ENCODE measurements around the gene TBC1D13. TPM values are rescaled to one million over a fixed set of nuclear protein-coding genes. Genes with fewer than 3 reads are reported as not detected.
"Not testable (repeated sequence)": the region's sequence is repeated elsewhere in the genome, so short reads cannot be mapped to it uniquely, and the experiment has no call there.

Gene TBC1D13, protein sequence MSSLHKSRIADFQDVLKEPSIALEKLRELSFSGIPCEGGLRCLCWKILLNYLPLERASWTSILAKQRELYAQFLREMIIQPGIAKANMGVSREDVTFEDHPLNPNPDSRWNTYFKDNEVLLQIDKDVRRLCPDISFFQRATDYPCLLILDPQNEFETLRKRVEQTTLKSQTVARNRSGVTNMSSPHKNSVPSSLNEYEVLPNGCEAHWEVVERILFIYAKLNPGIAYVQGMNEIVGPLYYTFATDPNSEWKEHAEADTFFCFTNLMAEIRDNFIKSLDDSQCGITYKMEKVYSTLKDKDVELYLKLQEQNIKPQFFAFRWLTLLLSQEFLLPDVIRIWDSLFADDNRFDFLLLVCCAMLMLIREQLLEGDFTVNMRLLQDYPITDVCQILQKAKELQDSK
- 23.0 and 24.0 TPM in 2 replicates for total RNA-seq

DNA sequence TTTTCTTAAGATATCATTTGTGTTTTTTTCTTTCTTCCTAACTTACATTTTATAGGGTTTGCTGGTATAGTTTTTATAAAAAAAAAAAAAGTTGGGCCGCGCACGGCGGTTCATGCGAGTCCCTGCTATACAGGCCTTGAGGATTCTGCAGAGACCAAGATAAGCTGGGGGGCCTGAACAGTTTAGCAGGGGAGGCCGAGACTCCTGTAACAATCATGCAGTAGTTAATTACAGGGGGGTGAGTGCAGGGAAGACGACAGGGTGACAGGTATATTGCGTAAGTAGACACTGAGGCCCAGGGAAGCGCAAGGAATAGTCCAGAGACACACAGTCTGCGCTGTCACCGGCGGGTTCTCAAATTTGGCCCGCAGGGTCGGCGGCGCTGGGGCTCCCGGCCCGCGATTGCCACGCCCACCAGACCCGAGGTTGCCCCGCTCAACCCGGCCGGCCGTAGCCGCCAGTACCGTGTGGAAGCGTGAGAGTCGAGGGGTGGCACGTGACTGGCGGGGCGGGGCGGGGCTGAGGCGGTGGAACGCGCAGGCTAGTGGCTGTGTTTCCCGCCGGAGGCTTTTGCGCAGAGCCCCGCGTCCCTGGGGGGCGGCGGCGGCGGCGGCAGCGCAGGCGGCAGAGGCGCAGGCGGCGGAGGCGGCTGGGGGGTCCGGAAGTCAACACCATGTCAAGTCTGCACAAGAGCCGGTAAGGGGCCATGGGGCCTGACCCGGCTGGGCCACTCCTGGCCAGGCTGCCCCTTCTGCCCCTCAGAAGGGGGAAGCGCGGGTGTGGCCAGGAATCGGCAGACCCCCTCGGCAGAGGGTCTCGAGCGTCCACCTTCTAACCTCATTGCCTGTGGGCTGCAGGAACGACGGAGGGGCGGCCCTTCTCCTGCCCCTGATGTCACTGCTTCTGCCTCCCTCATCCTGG, at the start of gene TBC1D13:
Gene TBC1D13, plus strand, starts transcription at position 573 of the 921 bp plus-strand sequence. Its CDS starts 101 bp downstream, at position 674.
- intact Hi-C loops (cut with micrococcal nuclease), result loop anchor here (1.0 to 5.0 kb wide), 11 partner anchors 16 to 447 kb away; partner anchors contain the start of genes DOLK, ENDOG, KYAT1 and MIGA2

DNA sequence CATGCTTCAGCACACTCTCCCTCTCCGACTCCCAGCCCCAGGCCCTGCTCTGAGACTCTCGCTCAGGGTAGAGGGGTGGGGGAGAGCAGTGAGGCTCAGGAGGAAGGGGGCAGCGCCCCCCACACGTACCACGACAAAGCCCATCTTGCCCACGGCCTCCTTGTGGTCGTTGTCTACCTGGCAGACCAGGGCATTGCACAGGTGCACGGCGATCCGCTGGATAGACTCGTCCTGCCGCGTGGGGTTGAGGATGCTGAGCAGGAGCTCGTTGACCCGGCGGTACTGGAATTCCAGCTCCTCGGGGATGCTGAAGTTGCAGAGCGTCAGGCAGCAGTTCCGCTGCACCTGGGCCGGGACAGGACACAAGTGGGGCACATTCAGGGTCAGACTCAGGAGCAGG, 44.7 kb upstream of the TBC1D13 start:
- intact Hi-C loops (cut with micrococcal nuclease), result no loop called here

DNA sequence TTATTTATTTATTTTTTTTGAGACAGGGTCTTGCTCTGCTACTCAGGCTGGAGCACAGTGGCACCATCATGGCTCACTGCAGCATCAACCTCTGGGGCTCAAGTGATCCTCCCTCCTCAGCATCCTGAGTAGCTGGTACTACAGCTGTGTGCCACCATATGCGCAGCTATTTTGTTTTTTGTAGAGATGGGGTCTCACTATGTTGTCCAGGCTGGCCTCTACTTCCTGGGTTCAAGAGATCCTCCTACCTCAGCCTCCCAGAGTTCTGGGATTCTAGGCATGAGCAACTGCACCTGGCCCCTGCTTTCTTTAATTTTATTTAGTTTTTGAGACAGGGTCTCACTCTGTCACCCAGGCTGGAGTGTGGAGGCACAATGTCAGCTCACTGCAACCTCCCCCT, 43.6 kb upstream of the TBC1D13 start:
- intact Hi-C loops (cut with micrococcal nuclease), result no loop called here

DNA sequence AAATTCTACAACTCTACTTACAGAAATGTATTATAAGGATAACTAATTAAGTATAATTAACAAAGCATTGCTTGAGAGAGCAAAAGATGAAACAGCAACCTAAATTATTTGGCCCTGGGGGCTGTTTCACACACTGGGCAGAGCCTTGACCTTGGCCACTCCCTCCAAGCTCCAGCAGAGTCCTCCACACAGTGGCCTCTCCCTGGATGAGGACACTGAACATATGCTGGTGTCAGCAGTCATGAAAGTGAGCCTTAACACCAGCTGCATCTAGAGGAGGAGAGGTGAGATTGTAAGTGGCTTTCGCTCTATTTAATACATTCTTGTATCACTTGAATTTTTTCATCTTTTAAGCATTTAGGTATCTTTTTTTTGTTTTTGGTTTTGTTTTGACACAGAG, 39.8 kb upstream of the TBC1D13 start:
- intact Hi-C loops (cut with micrococcal nuclease), result no loop called here

DNA sequence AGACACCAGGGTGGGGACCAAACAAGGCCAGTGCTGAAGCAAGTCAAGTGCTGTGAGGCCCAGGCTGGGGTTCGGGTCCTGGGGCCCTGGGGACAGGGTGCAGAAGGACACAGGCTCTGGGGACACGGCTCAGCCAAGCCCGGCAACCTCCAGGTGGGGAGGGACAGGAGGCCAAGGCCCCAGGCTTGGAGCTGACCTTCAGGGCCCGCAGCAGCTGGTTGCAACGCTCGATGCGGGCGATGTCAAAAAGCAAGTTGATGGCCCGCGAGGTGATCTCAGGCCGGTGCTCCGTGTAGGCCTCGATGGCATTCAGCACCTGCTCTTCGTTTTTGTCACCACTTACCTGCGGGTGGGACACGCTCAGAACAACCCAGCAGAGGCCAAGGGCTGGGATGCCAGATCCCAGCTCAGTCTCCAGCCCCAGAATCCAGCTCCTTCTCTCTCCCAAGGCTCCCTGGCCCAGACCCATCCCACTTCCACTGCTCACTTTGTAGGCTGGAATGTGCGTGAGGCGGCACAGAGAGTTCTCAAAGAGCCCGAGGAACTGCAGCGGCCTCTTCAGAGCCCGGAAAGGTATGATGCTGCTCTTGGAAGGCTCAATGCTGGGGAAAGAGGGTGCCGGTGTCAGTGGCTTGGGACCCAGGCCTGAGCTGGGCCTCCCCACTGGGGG, 36.0 kb upstream of the TBC1D13 start:
- intact Hi-C loops (cut with micrococcal nuclease), result no loop called here

DNA sequence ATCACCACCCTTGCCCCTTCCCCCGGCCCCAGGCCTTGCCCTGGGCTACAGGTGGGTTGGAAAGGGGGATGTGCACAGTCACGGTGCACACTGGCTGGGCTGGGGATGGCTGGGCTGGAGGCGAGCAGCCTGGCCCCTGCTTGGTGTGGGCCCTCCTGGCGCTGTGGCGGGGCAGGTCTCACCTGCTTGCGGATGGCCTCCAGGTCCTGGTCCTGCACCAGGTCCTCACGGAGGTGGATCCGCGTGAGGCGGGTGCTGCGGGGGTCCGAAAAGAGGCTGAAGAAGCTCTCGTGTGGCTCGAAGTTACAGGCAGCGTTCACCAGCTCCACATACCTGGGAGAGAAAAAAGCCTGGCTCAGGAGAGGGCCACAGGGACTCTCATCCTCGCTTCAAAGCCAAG, 33.4 kb upstream of the TBC1D13 start:
- intact Hi-C loops (cut with micrococcal nuclease), result no loop called here

DNA sequence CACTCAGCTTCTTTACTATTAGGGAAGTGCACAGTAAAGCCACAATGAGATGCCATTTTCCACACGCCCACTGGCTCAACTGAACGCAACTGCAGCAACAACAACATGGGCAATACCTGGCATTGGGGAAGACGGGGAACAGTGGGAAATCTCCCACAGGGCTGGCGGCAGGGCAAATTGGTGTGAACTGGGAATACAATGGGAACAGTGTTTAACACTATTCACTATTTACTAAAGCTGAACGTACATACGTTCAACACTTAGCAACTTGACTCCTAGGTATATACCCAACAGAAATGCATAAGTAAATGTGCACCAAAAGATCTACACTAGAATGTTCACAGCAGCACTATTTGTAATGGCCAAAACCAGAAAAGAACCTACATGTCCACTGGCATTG, 29.5 kb upstream of the TBC1D13 start:
- intact Hi-C loops (cut with micrococcal nuclease), result no loop called here

DNA sequence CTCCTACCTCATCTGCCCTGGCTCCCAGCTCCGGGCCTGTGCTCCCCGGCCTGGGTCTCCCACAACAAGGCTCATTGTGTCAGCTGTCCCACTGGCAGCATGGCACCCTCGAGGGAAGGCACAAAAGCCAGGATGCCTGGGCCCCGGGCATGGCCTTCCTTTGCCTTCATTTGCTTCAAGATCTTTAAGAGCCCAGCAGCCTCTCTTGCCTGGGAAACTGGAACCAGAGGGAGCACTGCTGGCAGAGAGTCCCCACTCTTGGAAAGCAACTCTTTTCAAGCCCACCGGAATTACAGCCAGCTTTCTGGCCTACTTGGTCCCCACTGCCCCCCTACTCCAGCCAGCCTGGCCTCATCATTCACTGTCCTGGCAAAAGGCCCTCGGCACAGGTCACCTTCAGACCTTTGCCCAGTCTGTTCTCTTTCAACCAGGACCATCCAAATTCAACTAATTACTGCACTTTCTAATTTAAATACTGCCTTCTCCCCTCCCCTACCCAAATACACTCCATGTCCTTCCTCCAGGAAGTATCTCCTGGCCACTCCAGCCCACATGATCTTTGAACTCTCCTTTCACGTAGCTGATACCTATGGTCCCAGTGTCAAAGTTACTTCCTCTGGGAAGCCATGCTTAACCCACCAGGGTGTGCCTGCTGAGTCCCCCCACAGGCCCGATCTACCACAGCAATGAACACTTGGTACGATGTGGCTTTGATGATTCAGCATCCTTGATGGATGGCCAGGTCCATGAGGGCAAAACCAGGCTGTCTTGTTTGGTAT, 24.2 kb upstream of the TBC1D13 start:
- intact Hi-C loops (cut with micrococcal nuclease), result no loop called here

DNA sequence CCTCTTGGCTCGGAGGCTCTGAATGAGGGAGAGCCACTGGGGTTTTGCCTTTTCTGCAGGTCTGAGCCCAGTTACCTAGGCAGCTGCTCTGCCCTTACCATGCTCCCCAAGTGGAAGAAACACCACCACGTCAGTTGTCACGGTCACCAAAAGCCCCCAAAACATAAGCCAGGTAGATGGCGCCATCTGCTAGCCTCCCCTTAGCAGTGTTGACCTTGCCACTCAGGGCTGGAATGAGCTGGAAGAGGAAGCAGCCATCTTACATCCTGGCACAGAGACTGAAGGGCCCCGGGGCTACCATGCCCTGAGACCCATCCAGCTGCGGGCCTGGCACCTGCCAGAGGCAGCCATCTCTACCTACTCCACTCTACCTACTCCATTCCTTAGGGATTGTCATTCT, 22.7 kb upstream of the TBC1D13 start:
- intact Hi-C loops (cut with micrococcal nuclease), result no loop called here

DNA sequence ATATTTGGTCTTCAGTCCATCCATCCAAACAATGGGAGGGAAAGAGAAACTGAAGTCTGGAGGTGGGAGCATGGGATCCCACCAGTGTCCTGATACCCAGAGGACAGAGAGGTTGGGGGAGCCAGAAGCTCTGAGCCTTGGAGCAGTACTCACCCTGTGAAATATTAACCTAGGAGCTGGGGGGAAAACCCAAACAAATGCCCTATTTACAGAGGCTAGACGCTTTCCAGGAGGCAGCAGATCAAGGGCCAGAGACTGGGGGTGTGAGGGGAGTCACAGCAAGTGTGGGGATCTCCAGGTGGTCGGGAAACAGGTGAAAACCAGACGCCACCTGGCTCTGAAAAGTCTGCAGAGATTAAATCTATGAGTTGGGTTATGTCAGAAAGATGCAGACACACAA, 21.6 kb upstream of the TBC1D13 start:
- intact Hi-C loops (cut with micrococcal nuclease), result no loop called here

DNA sequence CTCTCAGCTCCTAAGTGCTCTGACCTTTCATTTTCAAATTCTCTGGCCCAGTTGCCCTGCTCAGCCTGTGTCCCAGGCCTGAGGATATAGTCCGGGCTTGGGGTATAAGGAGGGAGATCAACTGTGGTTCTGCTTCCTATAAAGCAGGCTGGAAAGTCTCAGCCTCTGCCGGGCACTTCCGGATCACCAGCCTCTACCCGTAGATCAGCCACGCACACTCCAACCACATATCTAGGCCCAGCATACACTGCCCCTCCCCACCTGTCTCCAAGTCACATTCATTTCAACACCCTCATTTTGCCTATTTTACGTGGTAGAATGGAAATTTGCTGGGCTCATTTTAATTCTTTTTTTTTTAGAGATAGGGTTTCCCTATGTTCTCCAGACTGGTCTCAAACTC, 18.4 kb upstream of the TBC1D13 start:
- intact Hi-C loops (cut with micrococcal nuclease), result no loop called here

DNA sequence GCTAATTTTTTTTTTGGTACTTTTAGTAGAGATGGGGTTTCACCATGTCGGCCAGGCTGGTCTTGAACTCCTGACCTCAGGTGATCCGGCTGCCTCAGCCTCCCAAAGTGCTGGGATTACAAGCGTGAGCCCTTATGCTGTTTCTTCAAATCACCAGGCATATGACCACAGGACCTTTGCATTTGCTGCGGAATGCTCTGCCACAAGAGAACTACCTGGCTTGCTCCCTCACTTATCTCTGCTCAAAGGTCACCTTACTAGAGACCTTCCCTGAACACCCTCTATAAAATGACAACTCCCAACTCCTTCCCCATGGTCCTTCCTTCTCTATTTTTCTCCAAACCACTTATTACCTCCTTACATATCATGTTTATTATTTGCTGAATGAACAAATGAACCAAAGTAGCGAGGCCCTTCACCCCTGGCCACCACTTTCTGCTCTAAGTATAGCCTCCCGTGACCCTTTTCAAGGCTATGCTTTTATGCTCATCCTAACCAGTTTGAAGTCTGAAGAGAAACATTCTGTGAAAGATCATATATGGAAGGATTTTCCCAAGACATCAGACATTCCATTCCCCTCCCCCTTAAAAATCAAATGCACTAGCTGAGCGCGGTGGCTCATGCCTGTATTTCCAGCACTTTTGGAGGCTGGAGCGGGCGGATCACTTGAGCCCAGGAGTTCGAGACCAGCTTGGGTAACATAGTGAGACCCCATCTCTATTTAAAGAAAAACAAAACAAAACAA, 16.6 kb upstream of the TBC1D13 start:
- intact Hi-C loops (cut with micrococcal nuclease), result loop anchor here (1.0 to 5.0 kb wide), 14 partner anchors 17 to 872 kb away; partner anchors contain the start of genes ASB6, DOLK, DYNC2I2 and ENDOG

DNA sequence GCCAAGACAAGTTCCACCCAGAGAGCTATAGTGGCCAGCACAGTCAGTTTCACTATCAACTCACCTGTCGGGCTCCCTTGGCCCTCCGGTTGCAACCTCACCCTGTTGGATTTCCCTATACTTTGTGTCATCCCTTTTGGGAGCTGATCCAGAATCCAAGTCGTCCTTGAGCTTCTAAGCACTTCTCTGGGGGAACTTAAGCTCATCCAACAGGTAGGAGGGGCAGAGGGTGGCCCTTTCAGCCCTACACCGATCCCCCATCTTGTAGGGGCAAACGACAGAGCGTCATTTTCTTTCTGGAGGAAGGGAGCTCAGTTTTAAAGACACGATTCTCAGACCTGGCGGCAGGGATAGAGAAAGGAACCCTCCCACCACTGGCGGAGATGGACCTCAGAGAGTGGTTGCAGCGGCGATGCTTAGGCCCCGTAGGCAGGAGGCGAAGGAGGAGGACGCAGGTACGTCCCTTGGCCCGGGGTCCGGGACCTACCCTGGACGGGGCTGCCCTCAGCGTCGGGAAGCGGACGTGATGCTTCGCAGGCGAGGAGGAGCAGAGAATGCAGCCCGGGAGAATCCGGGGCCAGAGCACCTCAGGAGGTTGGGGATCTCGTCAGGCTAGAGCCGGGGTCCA, 15.8 kb upstream of the TBC1D13 start:
- intact Hi-C loops (cut with micrococcal nuclease), result loop anchor here (1.0 to 5.0 kb wide), 14 partner anchors 16 to 871 kb away; partner anchors contain the start of genes ASB6, DOLK, DYNC2I2 and ENDOG

DNA sequence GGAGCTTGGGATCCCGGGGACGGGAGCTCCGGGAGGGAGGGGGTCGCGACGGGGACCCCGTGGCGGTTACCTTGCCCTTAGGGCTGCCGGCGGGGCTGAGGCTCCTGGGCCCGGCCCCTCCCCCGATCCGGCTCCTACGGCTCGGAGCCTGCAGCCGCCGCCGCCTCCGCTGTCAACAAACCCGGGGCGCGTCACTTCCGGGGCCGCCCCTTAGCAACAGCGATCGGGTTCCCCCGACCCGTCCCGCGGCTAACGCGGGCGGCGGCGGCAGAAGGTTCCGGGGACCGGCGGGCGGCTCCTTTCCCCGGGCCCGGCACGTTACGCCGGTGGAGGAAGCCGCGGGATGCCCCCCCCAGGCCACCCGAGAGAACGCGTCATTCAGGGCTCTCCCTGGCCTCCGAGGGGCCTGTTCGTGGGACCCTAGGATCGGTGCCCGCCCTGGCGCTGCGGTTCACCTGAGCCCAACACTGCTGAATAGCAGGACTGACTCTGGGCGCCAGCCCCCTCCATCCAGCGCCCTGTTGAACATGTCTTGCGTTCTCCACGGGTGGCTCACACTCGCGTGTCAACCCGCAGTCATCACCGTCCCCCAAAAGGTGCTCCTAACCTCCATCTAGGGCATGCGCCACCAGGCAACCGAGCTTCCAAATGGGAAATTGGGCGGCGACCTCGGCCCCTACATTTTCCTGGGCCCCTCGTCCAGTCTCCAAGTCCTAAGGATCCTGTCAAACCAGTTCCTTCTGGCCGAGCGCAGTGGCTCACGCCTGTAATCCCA, 15.1 kb upstream of the TBC1D13 start, which contains the start of gene ZER1:
Gene ZER1, minus strand, starts transcription at position 183 of the 775 bp plus-strand sequence. CDS start 16,362 bp downstream, outside the sequence.
- intact Hi-C loops (cut with micrococcal nuclease), result loop anchor here (1.0 to 5.0 kb wide), 16 partner anchors 15 to 870 kb away; partner anchors contain the start of genes ASB6, COQ4, DOLK and DYNC2I2

DNA sequence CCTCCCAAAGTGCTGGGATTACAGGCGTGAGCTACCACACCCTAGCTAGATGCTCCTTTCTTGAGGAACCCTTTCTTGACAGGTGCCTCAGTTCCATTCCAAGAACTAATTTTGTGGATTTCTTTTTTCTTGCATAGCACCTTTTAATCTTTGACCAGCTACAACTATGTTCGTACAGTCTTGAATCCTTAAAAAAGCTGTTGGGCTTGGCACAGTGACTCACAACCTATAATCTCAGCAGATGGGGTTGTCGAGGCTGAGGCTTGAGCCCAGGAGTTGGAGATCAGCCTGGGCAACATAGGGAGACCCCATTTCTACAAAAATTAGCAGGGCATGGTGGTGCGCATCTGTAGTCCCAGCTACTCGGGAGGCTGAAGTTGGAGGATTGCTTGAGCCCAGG, 14.0 kb upstream of the TBC1D13 start:
- intact Hi-C loops (cut with micrococcal nuclease), result loop anchor here (2.0 to 5.0 kb wide), 3 partner anchors 450 to 869 kb away; partner anchors contain the start of genes ASB6, COQ4, NAIF1 and SLC25A25

DNA sequence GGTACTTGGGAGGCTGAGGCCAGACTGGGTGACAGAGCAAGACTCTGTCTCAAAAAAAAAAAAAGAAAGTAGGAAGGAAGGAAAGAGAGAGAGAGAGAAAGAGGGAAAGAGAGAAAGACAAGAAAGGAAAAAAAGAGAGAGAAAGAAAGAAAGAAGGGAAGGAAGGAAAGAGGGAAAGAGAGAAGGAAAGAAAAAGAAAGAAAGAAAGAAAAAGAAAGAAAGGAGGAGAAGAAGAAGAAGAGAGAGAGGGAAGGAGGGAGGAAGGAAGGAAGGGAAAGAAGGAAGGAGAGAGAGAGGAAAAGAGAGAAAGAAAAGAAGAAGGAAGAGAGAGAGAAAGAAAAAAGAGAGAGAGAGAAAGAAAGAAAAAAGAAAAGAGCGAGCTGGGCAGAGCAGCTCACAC, 12.2 kb upstream of the TBC1D13 start:
- intact Hi-C loops (cut with micrococcal nuclease), result loop anchor here (5.0 kb wide), 2 partner anchors 708 to 867 kb away; partner anchors contain the start of genes ASB6, NAIF1 and SLC25A25

DNA sequence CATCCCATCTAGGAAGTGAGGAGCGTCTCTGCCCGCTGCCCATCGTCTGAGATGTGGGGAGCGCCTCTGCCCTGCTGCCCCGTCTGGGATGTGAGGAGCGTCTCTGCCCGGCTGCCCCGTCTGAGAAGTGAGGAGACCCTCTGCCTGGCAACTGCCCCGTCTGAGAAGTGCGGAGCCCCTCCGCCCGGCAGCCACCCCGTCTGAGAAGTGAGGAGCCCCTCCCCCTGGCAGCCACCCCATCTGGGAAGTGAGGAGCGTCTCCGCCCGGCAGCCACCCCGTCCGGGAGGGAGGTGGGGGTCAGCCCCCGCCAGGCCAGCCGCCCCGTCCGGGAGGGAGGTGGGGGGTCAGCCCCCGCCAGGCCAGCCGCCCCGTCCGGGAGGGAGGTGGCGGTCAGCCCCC, 7.0 kb upstream of the TBC1D13 start:
- intact Hi-C loops (cut with micrococcal nuclease), result not testable (repeated sequence)

Measured in T-helper 1 cell treated with Interleukin-12 subunit alpha and Interleukin-12 subunit beta and Interleukin-4 antibody, amounts not matched to agents 30 ng/mL and 1 ng/mL, for 36 hours (primary cell).